ENCODE measurements around the gene NCEH1. TPM values are rescaled to one million over a fixed set of nuclear protein-coding genes. Genes with fewer than 3 reads are reported as not detected.

NCEH1 gene
- total and polyA plus RNA-seq, 2 experiments from 2014 or later: 4.7 to 10.5 TPM

DNA sequence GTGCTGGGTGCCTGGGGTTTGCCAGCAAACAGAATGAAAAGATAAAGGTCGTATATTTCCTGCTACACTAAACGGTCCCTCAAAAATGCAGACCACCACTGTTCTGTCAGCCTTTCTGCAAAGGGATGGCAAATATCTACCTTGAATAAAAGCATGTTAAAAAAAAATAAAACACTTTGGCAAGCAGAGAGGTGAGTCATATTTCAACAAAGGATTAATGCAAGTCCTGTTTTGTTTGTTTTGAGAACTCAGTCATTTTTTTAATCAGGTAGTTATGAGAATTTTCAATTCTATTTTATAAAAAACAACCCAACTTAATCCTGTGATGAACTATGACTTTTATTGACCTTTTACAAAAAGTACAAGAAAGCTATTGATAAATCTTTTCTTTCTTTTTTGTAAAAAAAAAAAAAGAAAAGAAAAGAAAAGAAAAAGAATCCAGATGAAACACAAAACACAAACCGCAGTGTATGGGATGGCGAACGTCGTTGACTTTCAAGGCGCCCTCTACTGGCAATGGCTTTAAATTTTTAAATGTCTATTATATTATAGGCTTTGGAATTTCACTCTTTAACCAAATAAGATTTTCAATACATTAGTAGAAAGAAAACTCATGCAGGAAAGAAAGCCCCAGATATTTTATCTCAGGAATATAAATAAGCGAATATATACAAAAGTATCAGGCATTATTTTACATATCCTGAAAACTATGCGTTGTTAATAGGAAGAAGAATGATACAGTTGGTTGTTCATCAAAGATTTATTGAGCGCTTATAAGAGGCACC is 87.8 kb downstream of the NCEH1 start:
- Histone ChIP-seq H3K4me1 (ENCODE audit: insufficient read depth) (no peaks in the 10 kb centered on the region), H3K36me3 (replicated peaks; ENCODE audit: insufficient read depth, low read depth) (no peaks in the 10 kb centered on the region), H3K9me2 (replicated peaks; ENCODE audit: insufficient read depth) (no peaks in the 10 kb centered on the region), H3K27ac (no peak overlapping the region), H2AFZ (peak overlapping the region; percentile 1), H3K79me2 (no peaks in the 10 kb centered on the region), H3K27me3 (no peaks in the 10 kb centered on the region), H3K4me2 (peak overlapping the region; percentile 45), H4K20me1 (ENCODE audit: insufficient read depth, poor library complexity, severe bottlenecking) (no peaks in the 10 kb centered on the region), H3K4me3 (no peak overlapping the region), H3K9me3 (ENCODE audit: low read depth) (no peaks in the 10 kb centered on the region)
- WGBS (ENCODE audit: low lambda C conversion rate, missing lambda C conversion rate): 33% methylated on average over 10 of the region's 10 CpGs
- peak; percentile 63 for TF ChIP-seq CTCF (IDR thresholded peaks at IDR 0.05; ENCODE audit: poor library complexity)
- no peak for TF ChIP-seq EZH2 (IDR thresholded peaks at IDR 0.05; ENCODE audit: borderline replicate concordance)
- DNase-seq (ENCODE audit: low spot score): peak; percentile 64

GRCh38 chr3:172622156-172622555 is 88.7 kb downstream of the NCEH1 start:
- no peaks in the 10 kb centered on the region for H3K27me3 ChIP-seq
- no peak for TF ChIP-seq CTCF (IDR thresholded peaks at IDR 0.05; ENCODE audit: poor library complexity)
- no peak for TF ChIP-seq EZH2phosphoT487 (IDR thresholded peaks at IDR 0.05; ENCODE audit: low read depth, severe bottlenecking, unreplicated experiment)
- TF ChIP-seq EZH2 (IDR thresholded peaks at IDR 0.05; ENCODE audit: borderline replicate concordance): no peak
- no peak overlapping the region for H2AFZ ChIP-seq
- H3K4me2 ChIP-seq: no peak overlapping the region
- H3K79me2 ChIP-seq: no peaks in the 10 kb centered on the region
- no peaks in the 10 kb centered on the region for H3K9me3 ChIP-seq (ENCODE audit: low read depth)
- no peak overlapping the region for H3K27ac ChIP-seq
- H3K4me1 ChIP-seq (ENCODE audit: insufficient read depth): no peaks in the 10 kb centered on the region
- no peak for DNase-seq (ENCODE audit: low spot score)
- H3K36me3 ChIP-seq (replicated peaks; ENCODE audit: insufficient read depth, low read depth): no peaks in the 10 kb centered on the region
- 72% methylated on average over 2 of the region's 2 CpGs for WGBS (ENCODE audit: low lambda C conversion rate, missing lambda C conversion rate)
- no peak overlapping the region for H3K4me3 ChIP-seq
- no peaks in the 10 kb centered on the region for H4K20me1 ChIP-seq (ENCODE audit: insufficient read depth, poor library complexity, severe bottlenecking)
- H3K9me2 ChIP-seq (replicated peaks; ENCODE audit: insufficient read depth): no peaks in the 10 kb centered on the region

DNA sequence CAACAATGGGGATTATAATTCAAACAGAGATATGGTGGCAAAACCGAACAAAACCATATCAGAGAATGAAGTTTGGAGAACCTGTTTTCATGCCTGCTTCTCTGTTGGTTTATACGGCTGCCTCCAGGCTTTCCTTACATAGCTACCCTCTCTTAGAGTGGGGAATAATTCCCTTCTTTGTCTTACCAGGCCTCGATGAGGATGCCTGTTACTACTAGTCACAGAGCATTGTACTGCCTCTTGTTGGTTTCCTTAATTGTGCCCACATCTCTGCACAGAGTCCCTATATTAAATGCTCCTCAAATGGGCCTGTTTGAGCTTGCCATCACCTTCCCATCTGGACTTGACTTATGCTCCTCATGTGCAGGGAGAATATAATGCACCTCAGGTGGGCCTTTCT is 92.9 kb downstream of the NCEH1 start:
- no peaks in the 10 kb centered on the region for H3K9me2 ChIP-seq (replicated peaks; ENCODE audit: insufficient read depth)
- no peak overlapping the region for H3K4me2 ChIP-seq
- H3K9me3 ChIP-seq (ENCODE audit: low read depth): no peaks in the 10 kb centered on the region
- H3K79me2 ChIP-seq: no peaks in the 10 kb centered on the region
- 79% methylated on average over 3 of the region's 3 CpGs for WGBS (ENCODE audit: low lambda C conversion rate, missing lambda C conversion rate)
- H3K27ac ChIP-seq: no peak overlapping the region
- H4K20me1 ChIP-seq (ENCODE audit: insufficient read depth, poor library complexity, severe bottlenecking): no peaks in the 10 kb centered on the region
- no peak for TF ChIP-seq EZH2phosphoT487 (IDR thresholded peaks at IDR 0.05; ENCODE audit: low read depth, severe bottlenecking, unreplicated experiment)
- no peak for TF ChIP-seq CTCF (IDR thresholded peaks at IDR 0.05; ENCODE audit: poor library complexity)
- TF ChIP-seq EZH2 (IDR thresholded peaks at IDR 0.05; ENCODE audit: borderline replicate concordance): no peak
- no peak overlapping the region for H3K4me3 ChIP-seq
- DNase-seq (ENCODE audit: low spot score): no peak
- H3K27me3 ChIP-seq: no peaks in the 10 kb centered on the region
- no peak overlapping the region for H2AFZ ChIP-seq
- no peaks in the 10 kb centered on the region for H3K36me3 ChIP-seq (replicated peaks; ENCODE audit: insufficient read depth, low read depth)
- no peaks in the 10 kb centered on the region for H3K4me1 ChIP-seq (ENCODE audit: insufficient read depth)
